Muscle of leg (tissue), 11 donors: Measurements from ENCODE around the gene KDELR3. TPM values are rescaled to one million over a fixed set of nuclear protein-coding genes. Genes with fewer than 3 reads are reported as not detected.

Experiments used
- DNase-seq: peaks from one replicate; pipeline ENCODE4 v3.0.0; 2013
- H3K27ac ChIP-seq: one replicate; pipeline ENCODE4 v1.5.1; 2013; ENCODE audit warnings: mild to moderate bottlenecking, low read length, control low read depth
- H3K27me3 ChIP-seq: one replicate; pipeline ENCODE4 v1.6.1; 2013; ENCODE audit warnings: low read length; ENCODE audit not compliant: control insufficient read depth, insufficient read depth
- H3K36me3 ChIP-seq: one replicate; pipeline ENCODE4 v1.6.1; 2013; ENCODE audit warnings: low read length; ENCODE audit not compliant: control insufficient read depth, insufficient read depth
- H3K4me1 ChIP-seq: one replicate; pipeline ENCODE4 v1.6.1; 2013; ENCODE audit warnings: low read length; ENCODE audit not compliant: control insufficient read depth, insufficient read depth
- H3K4me3 ChIP-seq: one replicate; pipeline ENCODE4 v1.5.1; 2013; ENCODE audit warnings: low read length, control low read depth
- H3K9me3 ChIP-seq: replicated peaks from 2 replicates; pipeline ENCODE4 v1.6.1; 2013; ENCODE audit warnings: low read depth, low read length; ENCODE audit not compliant: control insufficient read depth
- WGBS: methylation state at CpG from one replicate; pipeline ENCODE4 v1.1.5; 2013; ENCODE audit warnings: missing lambda C conversion rate; ENCODE audit not compliant: insufficient coverage; 5-methylcytosine and 5-hydroxymethylcytosine counted together
- polyA plus RNA-seq, 8 donors: library from polyadenylated mRNA; unstranded; fragments of 120-200 nt; gene quantifications; one replicate each; pipeline versions ENCODE4 v1.2.1 to v1.2.3, GENCODE V29; 2013; ENCODE audit warnings: inconsistent platforms in 1 of 8, low replicate concordance in 1 of 8; ENCODE audit not compliant: insufficient read length in 8 of 8, insufficient read depth in 1 of 8
- total RNA-seq: library from RNA; stranded (reverse); fragments of 120-200 nt; gene quantifications from one replicate; pipeline ENCODE4 v1.2.4, GENCODE V29; 2013

Gene KDELR3
- total and polyA plus RNA-seq, 9 donors, result 20.6 to 48.0 (median 31.3) TPM

- WGBS, result 71% methylated on average over 12 of the region's 14 CpGs
- Histone ChIP-seq H3K9me3 (no peaks in the 10 kb centered on the region), H3K36me3 (no peaks in the 10 kb centered on the region), H3K4me1 (peaks cover 33% of the 10 kb centered on the region), H3K27me3 (peaks cover 68% of the 10 kb centered on the region), H3K27ac (no peak overlapping the region), H3K4me3 (no peak overlapping the region)
- no peak for DNase-seq
Measured at GRCh38 chr22:38448945-38449745, 18.8 kb upstream of the KDELR3 start.

DNA sequence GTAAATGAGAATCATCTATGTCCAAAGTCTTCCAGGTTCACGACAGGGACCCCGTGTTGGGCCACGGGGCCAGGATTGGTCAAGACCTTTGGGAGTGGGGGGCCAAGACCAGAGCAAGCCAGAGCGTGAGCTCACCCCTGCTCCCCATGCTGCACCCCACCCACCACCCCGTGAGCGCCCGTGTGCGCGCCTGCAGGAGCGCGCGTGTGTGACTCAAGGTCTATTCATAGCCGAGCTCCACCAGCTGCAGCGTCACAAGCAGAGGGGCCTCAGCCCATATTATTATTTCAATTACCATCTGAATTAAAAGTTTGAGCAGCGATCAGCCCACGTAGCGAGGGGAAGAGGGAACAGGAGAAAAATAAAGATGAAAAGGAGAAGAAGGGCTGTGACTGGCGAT lies 18.1 kb upstream of the KDELR3 start:
- Histone ChIP-seq H3K36me3 (no peaks in the 10 kb centered on the region), H3K27ac (no peak overlapping the region), H3K4me3 (no peak overlapping the region), H3K27me3 (peaks cover 67% of the 10 kb centered on the region), H3K4me1 (peaks cover 38% of the 10 kb centered on the region), H3K9me3 (no peaks in the 10 kb centered on the region)
- 70% methylated on average over 4 of the region's 18 CpGs for WGBS
- no peak for DNase-seq

DNA sequence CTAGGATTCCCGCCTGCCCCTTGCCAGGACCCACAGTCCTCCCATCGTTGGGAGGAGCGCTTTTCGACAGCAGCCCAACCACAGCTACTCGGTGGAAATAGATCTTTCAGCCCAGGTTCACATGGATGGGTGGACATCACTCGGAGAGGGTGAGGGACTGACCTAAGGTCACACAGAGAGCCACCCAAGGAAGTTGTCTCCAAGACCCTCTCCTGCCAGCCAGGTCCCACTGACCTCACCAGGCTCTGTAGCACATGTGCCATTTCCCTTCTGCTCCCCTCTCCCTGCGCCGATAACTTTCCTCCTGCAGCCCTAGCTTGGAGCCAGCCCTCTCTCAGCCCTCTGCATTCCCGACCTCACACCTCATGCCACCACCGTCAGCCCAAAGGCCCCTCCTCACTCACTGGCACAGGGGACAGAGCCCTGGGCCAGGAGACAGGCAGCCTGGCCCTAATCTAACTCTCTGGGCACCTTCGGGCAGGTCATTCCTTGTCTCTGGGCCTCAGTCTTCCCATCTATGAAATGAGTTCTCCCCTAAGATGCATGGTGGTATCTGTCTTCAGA lies 17.6 kb upstream of the KDELR3 start:
- peaks cover 38% of the 10 kb centered on the region for H3K4me1 ChIP-seq
- peaks cover 63% of the 10 kb centered on the region for H3K27me3 ChIP-seq
- H3K36me3 ChIP-seq, result no peaks in the 10 kb centered on the region
- no peak for DNase-seq
- no peaks in the 10 kb centered on the region for H3K9me3 ChIP-seq
- H3K4me3 ChIP-seq, result no peak overlapping the region
- no peak overlapping the region for H3K27ac ChIP-seq
- WGBS, result 39% methylated on average over 9 of the region's 11 CpGs

DNA sequence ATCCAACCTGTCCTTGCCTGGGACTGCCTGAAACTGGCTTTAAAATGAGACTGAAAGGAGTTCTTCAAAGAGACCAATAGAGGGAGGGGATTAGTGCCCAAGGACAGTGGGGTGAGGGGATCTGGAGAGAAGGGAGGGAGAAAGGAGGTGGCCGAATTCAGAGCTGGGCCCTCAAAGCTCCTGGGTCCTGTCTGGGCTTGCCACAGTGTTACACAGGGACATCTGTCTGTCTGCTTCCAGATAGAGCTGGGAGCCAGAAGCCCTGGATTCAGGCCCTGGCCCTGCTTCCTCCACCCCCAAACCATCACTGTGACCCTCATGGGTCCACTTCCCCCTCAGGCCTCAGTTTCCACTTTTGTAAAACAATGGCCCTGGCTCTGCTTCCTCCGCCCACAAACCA lies 16.5 kb upstream of the KDELR3 start:
- no peak overlapping the region for H3K27ac ChIP-seq
- H3K9me3 ChIP-seq, result no peaks in the 10 kb centered on the region
- H3K36me3 ChIP-seq, result no peaks in the 10 kb centered on the region
- H3K27me3 ChIP-seq, result peaks cover 65% of the 10 kb centered on the region
- H3K4me3 ChIP-seq, result no peak overlapping the region
- 66% methylated on average over 2 of the region's 2 CpGs for WGBS
- peaks cover 39% of the 10 kb centered on the region for H3K4me1 ChIP-seq
- DNase-seq, result no peak

DNA sequence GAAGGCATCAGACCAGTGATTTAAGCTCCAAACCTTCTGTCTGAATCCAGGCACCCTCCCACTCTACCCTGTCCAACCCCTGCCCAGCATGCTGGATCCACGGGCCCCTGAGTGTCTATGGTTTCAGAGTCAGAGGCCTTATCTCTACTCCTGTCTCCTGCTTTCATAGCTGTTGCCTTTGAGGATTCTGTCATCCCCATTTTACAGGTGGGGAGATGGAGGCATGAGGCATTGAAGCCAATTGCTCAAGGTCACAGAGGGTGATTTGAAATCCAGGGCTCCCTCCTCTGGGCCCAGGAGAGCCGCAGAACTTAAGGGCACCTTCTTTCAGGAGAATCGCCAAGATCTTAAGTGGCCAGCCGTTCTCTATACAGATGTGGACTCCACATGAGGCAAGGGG lies 16.0 kb upstream of the KDELR3 start:
- peaks cover 39% of the 10 kb centered on the region for H3K4me1 ChIP-seq
- no peak overlapping the region for H3K27ac ChIP-seq
- DNase-seq, result no peak
- no peak overlapping the region for H3K4me3 ChIP-seq
- no peaks in the 10 kb centered on the region for H3K36me3 ChIP-seq
- peaks cover 70% of the 10 kb centered on the region for H3K27me3 ChIP-seq
- no peaks in the 10 kb centered on the region for H3K9me3 ChIP-seq
- 65% methylated on average over 3 of the region's 4 CpGs for WGBS

DNA sequence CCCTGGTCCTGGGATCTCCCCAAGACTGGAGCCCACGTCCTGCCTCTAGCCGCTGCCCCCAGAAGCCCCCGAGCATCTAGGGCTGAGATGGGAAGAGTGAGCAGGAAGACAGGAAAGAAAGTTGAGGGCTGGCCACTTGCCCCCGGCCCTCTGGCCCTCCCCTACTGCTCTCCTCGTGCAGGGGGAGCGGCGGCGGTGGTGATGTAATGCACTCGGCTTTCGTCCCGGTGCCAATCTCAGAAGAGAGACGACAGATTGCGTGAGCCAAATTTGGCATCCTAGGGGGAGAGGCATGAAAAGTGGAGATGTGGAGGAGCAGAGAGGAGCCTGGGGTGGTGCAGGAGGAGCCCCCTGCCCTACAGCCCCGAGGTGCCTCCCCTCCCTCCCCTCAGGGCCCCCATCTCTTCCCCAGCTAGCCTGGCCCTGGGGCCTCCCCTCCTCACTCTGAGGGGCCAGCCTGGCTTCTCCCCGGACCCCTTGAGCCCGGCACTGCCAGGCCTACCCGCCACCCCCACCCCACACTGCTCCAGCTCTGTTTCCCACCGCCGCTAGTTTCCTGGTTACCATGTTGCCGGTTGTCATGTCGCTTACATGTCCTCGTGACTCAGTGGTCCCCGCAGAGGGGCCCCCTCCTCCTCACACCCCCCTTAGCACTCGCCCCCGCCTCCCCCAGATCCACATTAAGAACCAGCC lies 15.4 kb upstream of the KDELR3 start:
- 29% methylated on average over 12 of the region's 25 CpGs for WGBS
- peak; percentile 42 for DNase-seq
- no peak overlapping the region for H3K27ac ChIP-seq
- H3K27me3 ChIP-seq, result peaks cover 72% of the 10 kb centered on the region
- H3K4me1 ChIP-seq, result peaks cover 39% of the 10 kb centered on the region
- H3K9me3 ChIP-seq, result no peaks in the 10 kb centered on the region
- H3K36me3 ChIP-seq, result no peaks in the 10 kb centered on the region
- H3K4me3 ChIP-seq, result no peak overlapping the region

DNA sequence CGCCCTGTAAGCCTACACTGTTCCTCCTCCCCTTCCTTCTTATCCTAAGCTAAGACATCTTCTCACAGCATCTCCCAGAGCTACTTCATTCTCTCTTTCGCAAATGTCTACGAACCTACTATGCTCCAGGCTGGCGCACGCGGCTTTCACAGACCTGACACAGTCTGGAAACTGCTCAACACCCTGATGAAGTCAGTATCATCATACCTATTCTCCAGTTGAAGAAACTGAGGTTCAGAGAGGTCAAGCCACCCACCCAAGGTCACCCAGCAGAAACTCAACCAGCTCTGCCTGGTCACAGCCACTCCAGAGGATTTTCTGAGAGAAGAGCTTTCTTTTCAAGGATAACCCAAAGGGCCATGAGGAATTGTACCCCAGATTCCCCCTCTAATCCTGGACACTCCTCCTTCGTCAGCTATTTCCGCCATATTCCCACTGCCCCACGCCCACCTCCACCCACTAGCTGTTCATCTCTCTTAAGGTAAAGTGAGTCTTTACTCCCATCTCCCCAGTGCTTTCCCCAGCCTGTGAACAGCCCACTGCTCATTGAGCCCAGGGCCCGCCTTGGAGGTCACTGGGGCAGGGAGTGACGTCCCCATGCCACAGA lies 14.7 kb upstream of the KDELR3 start:
- 78% methylated on average over 10 of the region's 11 CpGs for WGBS
- Histone ChIP-seq H3K27ac (no peak overlapping the region), H3K4me1 (peaks cover 39% of the 10 kb centered on the region), H3K4me3 (no peak overlapping the region), H3K9me3 (no peaks in the 10 kb centered on the region), H3K27me3 (peaks cover 77% of the 10 kb centered on the region), H3K36me3 (no peaks in the 10 kb centered on the region)
- DNase-seq, result no peak

DNA sequence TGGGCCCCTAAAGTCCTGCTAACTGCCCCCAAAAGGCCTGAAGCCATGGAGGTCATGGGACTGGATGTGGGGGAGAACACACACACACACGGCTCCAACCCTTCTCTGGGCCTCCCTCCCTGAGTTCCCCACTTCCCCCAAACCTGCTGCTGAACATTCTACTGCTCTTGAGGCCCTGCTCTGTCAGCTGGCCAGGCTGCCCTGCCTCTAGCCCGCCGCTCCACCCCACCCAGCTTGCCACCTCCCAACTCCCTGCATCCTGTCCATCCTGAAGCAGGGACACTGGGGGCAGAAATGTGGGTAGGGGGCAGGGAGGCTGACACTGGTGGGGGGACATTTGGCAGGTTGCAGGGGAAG lies 13.9 kb upstream of the KDELR3 start:
- DNase-seq, result no peak
- Histone ChIP-seq H3K9me3 (no peaks in the 10 kb centered on the region), H3K4me1 (peaks cover 34% of the 10 kb centered on the region), H3K27me3 (peaks cover 84% of the 10 kb centered on the region), H3K27ac (no peak overlapping the region), H3K4me3 (no peak overlapping the region), H3K36me3 (no peaks in the 10 kb centered on the region)
- WGBS, result 0% methylated on average over 1 of the region's 3 CpGs

- no peak overlapping the region for H3K27ac ChIP-seq
- WGBS, result 1% methylated on average over 56 of the region's 67 CpGs
- H3K36me3 ChIP-seq, result no peaks in the 10 kb centered on the region
- DNase-seq, result no peak
- no peaks in the 10 kb centered on the region for H3K9me3 ChIP-seq
- peaks cover 85% of the 10 kb centered on the region for H3K27me3 ChIP-seq
- H3K4me1 ChIP-seq, result peaks cover 33% of the 10 kb centered on the region
- H3K4me3 ChIP-seq, result no peak overlapping the region
Measured at GRCh38 chr22:38454353-38455075, 13.4 kb upstream of the KDELR3 start.
